ENCODE results near the gene KCNH1. TPM values are rescaled to one million over a fixed set of nuclear protein-coding genes. Genes with fewer than 3 reads are reported as not detected.

The KCNH1 gene
- total RNA-seq, 2 experiments from 2014 or later, result not detected

DNA sequence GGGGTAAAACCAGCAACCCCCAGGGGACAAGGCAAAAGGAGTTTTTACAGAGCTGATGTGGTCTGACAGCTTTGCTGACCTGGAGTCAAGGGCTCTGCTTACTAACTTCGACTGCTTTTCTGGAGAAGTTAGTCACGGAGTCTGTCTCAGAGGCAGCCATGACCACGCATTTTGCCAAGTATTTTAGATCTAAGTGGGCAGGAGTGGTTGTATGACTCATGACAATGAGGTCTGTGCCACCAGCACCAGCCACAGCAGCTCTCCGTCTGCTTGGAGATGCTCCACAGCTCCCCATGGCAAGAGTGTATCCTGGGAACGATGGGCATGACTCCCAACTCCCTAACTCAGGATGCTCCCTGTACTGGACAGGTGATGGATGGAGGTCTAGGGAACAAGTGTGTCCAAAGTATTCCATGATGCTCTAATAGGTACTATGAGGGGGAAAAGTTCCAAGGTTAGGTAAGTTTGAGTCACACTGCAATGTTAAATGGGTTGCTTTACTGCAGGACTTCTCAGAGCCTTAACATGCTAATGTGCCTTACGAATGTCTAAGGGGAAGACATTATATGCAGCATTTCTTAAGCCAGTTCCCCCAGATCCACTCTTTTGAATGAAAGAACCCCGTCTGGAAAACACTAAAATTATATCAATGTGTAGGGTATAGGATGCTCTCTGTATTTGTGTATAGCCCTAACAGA is 446.2 kb downstream of the KCNH1 start:
- Mint-ChIP-seq H3K27ac (no peak overlapping the region), H3K4me3 (no peak overlapping the region), H3K27me3 (no peaks in the 10 kb centered on the region), H3K36me3 (ENCODE audit: low read depth) (no peaks in the 10 kb centered on the region), H3K9me3 (ENCODE audit: low read depth) (no peaks in the 10 kb centered on the region), H3K4me1 (peaks cover 11% of the 10 kb centered on the region)
- ATAC-seq (peak; percentile 50), DNase-seq (peak; percentile 12)
- ChIA-PET POLR2A (no interaction called here), CTCF (no interaction called here)
- intact Hi-C loops (cut with DNase I, micrococcal nuclease), result no loop called here

DNA sequence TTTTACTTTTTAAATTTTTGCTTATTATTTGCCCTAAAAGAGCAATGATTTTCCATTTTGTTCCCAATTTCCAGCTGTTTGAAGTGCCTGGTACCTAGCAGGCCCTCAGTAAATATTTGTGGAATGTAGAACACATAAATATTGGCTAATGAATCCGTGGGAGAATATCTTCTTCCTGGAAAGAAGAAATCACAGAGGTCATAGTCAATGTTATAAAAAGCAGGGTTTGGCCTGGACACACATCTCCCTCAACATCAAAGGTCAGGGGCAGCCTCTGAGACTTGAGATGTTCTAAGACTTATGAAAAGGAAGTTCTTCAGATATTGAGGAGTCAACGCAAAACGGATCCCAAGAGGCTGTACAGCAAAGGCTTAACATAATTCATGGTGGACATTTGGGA is 447.1 kb downstream of the KCNH1 start:
- Mint-ChIP-seq H3K4me1 (peaks cover 6% of the 10 kb centered on the region), H3K27me3 (no peaks in the 10 kb centered on the region), H3K9me3 (ENCODE audit: low read depth) (no peaks in the 10 kb centered on the region), H3K4me3 (no peak overlapping the region), H3K36me3 (ENCODE audit: low read depth) (no peaks in the 10 kb centered on the region), H3K27ac (no peak overlapping the region)
- intact Hi-C loops (cut with DNase I, micrococcal nuclease), result no loop called here
- CTCF ChIA-PET, result no interaction called here
- POLR2A ChIA-PET, result no interaction called here
- no peak for ATAC-seq
- DNase-seq, result no peak

DNA sequence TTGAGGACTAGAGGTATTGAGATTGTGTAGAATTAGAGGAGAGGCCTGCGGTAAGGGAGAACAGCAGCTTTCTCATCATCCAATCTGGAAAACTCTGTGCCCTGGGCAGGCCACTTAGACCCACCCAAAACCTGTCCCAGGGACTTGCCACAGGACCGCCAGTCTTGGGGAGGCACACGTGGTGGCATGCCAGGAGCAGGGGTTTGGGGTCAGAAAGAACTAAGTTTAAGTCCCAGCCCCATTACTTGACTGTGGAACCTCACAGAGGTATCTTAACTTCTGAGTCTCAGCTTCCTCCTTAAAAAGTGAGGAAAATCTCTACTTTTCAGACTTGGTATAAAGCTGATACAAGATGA is 448.7 kb downstream of the KCNH1 start:
- POLR2A ChIA-PET, result no interaction called here
- ATAC-seq (no peak), DNase-seq (no peak)
- Mint-ChIP-seq H3K27ac (no peak overlapping the region), H3K4me1 (peaks cover 6% of the 10 kb centered on the region), H3K4me3 (no peak overlapping the region), H3K9me3 (ENCODE audit: low read depth) (no peaks in the 10 kb centered on the region), H3K36me3 (ENCODE audit: low read depth) (no peaks in the 10 kb centered on the region), H3K27me3 (no peaks in the 10 kb centered on the region)
- CTCF ChIA-PET, result interaction anchor here (0.6 kb wide), 1 partner anchor 463 kb away, joined by 3 read pairs; no protein-coding TSS in a partner anchor
- intact Hi-C loops (cut with DNase I, micrococcal nuclease), result no loop called here

DNA sequence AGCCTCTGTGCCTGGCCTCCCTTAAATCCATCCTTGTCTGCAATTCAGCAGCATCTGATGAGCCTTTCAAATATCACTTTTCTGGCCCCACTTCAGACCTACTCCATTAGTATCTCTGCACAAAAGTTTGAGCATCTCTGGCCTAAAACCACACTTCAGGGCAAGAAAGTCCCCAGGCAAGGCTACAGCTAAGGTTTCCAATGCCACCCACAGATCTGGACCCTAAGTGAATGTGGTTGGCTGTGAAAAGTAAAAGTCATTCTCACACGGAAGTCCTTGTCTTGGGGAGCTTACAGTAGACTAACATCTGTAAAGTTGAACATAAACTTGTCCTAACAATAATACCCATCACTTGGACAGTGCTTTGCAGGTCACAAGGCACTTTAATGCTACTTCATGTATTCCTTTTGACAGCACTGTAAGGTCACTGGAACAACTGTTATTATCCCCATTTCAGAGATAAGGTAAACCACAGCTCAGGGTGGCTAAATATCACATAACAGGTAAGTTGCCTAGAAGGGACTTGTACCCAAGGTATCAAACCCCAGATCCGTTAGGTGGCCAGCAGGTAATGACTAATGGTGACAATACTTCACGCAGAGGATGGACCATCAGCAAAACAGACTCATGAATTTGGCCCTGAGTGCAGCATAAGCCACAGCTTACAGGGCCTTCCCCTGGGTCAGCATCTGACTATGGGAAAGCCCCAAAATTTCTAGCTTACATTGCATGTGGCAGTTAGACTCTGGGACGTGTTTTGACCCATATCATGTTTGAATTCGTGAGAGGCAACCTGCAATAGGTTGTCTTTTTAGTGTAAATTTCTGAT is 449.3 kb downstream of the KCNH1 start:
- Mint-ChIP-seq H3K9me3 (ENCODE audit: low read depth) (no peaks in the 10 kb centered on the region), H3K4me3 (no peak overlapping the region), H3K36me3 (ENCODE audit: low read depth) (no peaks in the 10 kb centered on the region), H3K4me1 (peaks cover 6% of the 10 kb centered on the region), H3K27ac (no peak overlapping the region), H3K27me3 (no peaks in the 10 kb centered on the region)
- POLR2A ChIA-PET, result no interaction called here
- ATAC-seq (peak; percentile 61), DNase-seq (peak; percentile 17)
- CTCF ChIA-PET, result no interaction called here
- intact Hi-C loops (cut with DNase I, micrococcal nuclease), result no loop called here

DNA sequence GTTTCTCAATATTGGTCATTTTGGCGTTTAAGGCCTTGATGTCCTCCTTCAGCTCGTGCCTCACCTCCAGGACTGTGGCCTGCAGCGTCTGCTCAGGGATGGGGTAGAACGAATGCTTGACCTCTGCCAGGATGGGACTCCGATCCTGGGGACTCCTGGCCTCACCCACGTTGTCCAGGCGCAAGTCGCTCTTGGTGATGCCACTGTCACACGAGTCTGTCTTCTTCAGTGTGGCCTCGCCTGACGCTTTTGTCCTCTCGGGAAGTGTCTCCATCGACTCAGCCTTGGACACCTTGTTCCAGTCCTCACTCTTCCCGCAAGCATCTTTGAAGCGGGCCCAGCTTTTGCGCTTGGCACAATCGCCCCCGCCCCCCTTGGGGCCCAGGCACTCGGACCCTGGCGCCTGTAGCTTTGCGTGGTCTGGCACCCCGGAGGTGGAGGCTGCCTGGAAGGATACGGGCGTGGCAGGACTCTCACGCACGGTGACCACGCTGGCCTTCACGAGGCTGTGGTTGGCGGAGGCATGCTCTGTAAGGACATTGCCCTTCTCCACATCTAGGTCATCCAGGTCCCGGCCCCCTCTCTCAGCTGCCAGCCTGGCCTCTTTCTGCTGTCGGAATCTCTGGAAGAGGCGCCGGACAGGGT is 450.4 kb downstream of the KCNH1 start:
- Mint-ChIP-seq H3K27ac (no peak overlapping the region), H3K4me3 (no peak overlapping the region), H3K27me3 (no peaks in the 10 kb centered on the region), H3K36me3 (ENCODE audit: low read depth) (no peaks in the 10 kb centered on the region), H3K9me3 (ENCODE audit: low read depth) (no peaks in the 10 kb centered on the region), H3K4me1 (peaks cover 5% of the 10 kb centered on the region)
- no peak for ATAC-seq
- ChIA-PET CTCF (interaction anchor here (0.6 kb wide), 1 partner anchor 489 kb away, joined by 3 read pairs; no protein-coding TSS in a partner anchor), POLR2A (no interaction called here)
- intact Hi-C loops (cut with DNase I, micrococcal nuclease), result no loop called here
- DNase-seq, result no peak

GRCh38 chr1:210681158-210681557 is 452.8 kb downstream of the KCNH1 start:
- no peak overlapping the region for H3K4me3 Mint-ChIP-seq
- ATAC-seq (no peak), DNase-seq (no peak)
- H3K27ac Mint-ChIP-seq, result no peak overlapping the region
- POLR2A ChIA-PET, result no interaction called here
- no peaks in the 10 kb centered on the region for H3K4me1 Mint-ChIP-seq
- intact Hi-C loops (cut with DNase I, micrococcal nuclease), result no loop called here
- H3K36me3 Mint-ChIP-seq (ENCODE audit: low read depth), result no peaks in the 10 kb centered on the region
- CTCF ChIA-PET, result no interaction called here
- H3K9me3 Mint-ChIP-seq (ENCODE audit: low read depth), result no peaks in the 10 kb centered on the region
- H3K27me3 Mint-ChIP-seq, result no peaks in the 10 kb centered on the region

GRCh38 chr1:210678306-210678705 is 455.6 kb downstream of the KCNH1 start:
- DNase-seq, result no peak
- H3K27ac Mint-ChIP-seq, result no peak overlapping the region
- CTCF ChIA-PET, result interaction anchor here (1.0 kb wide), 1 partner anchor 98 kb away, joined by 3 read pairs; no protein-coding TSS in a partner anchor
- H3K36me3 Mint-ChIP-seq (ENCODE audit: low read depth), result no peaks in the 10 kb centered on the region
- POLR2A ChIA-PET, result no interaction called here
- H3K9me3 Mint-ChIP-seq (ENCODE audit: low read depth), result no peaks in the 10 kb centered on the region
- H3K4me1 Mint-ChIP-seq, result no peaks in the 10 kb centered on the region
- intact Hi-C loops (cut with DNase I, micrococcal nuclease), result no loop called here
- no peaks in the 10 kb centered on the region for H3K27me3 Mint-ChIP-seq
- ATAC-seq, result no peak
- no peak overlapping the region for H3K4me3 Mint-ChIP-seq

GRCh38 chr1:210677533-210677932 is 456.4 kb downstream of the KCNH1 start:
- H3K27me3 Mint-ChIP-seq, result no peaks in the 10 kb centered on the region
- H3K4me1 Mint-ChIP-seq, result no peaks in the 10 kb centered on the region
- CTCF ChIA-PET, result no interaction called here
- H3K27ac Mint-ChIP-seq, result no peak overlapping the region
- no peak overlapping the region for H3K4me3 Mint-ChIP-seq
- no peaks in the 10 kb centered on the region for H3K9me3 Mint-ChIP-seq (ENCODE audit: low read depth)
- ATAC-seq (no peak), DNase-seq (no peak)
- POLR2A ChIA-PET, result no interaction called here
- intact Hi-C loops (cut with DNase I, micrococcal nuclease), result no loop called here
- no peaks in the 10 kb centered on the region for H3K36me3 Mint-ChIP-seq (ENCODE audit: low read depth)

- DNase-seq, result no peak
- Mint-ChIP-seq H3K36me3 (ENCODE audit: low read depth) (no peaks in the 10 kb centered on the region), H3K4me3 (no peak overlapping the region), H3K9me3 (ENCODE audit: low read depth) (no peaks in the 10 kb centered on the region), H3K27me3 (no peaks in the 10 kb centered on the region), H3K27ac (no peak overlapping the region), H3K4me1 (no peaks in the 10 kb centered on the region)
- POLR2A ChIA-PET, result no interaction called here
- CTCF ChIA-PET, result interaction anchor here (0.5 kb wide), 1 partner anchor 562 kb away, joined by 3 read pairs; no protein-coding TSS in a partner anchor
- ATAC-seq, result no peak
- intact Hi-C loops (cut with DNase I, micrococcal nuclease), result no loop called here
Measured at GRCh38 chr1:210676539-210676938, 457.4 kb downstream of the KCNH1 start.

DNA sequence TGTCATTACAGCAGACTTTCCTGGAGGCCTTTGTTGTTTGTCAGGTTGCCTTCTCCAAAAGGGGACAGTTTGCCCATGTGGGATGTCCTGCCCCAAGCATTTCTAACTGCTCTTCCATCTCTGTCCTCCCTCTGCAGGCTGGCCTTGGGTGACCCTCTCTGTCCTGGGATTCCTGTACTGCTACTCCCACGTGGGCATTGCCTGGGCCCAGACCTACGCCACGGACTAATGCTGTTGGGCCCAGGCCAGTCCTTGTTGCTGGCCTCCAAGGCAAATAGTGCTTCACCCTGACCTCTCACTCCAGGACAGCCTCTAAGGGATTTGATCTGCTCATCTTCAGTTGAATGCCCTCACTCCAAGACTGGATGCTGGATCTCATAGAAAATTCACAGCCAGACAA is 459.8 kb downstream of the KCNH1 start:
- ChIA-PET POLR2A (no interaction called here), CTCF (no interaction called here)
- Mint-ChIP-seq H3K4me3 (no peak overlapping the region), H3K27ac (no peak overlapping the region), H3K36me3 (ENCODE audit: low read depth) (no peaks in the 10 kb centered on the region), H3K9me3 (ENCODE audit: low read depth) (no peaks in the 10 kb centered on the region), H3K4me1 (no peaks in the 10 kb centered on the region), H3K27me3 (no peaks in the 10 kb centered on the region)
- no peak for DNase-seq
- intact Hi-C loops (cut with DNase I, micrococcal nuclease), result no loop called here
- no peak for ATAC-seq

DNA sequence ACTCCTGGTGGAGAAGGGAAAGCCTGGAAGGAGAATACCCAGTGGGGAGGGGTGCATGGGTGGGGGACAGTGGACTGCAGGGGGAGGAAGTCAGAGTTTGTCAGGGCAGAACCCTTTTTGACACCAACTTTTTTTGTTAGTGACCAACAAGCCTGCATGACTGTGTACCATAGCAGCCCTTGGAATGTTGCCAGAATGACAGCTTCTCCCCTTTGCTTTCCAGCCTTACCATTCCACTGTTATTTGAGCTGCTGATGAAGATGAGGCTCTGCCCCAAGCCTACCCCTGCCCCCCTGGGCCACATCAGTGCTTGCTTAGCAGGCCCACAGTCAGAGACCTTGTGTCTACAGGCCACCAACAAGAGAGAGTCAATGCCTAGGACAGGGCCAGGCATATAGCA is 464.0 kb downstream of the KCNH1 start:
- H3K27ac Mint-ChIP-seq, result no peak overlapping the region
- POLR2A ChIA-PET, result no interaction called here
- intact Hi-C loops (cut with DNase I, micrococcal nuclease), result no loop called here
- no peaks in the 10 kb centered on the region for H3K9me3 Mint-ChIP-seq (ENCODE audit: low read depth)
- CTCF ChIA-PET, result no interaction called here
- DNase-seq, result no peak
- H3K27me3 Mint-ChIP-seq, result no peaks in the 10 kb centered on the region
- H3K4me3 Mint-ChIP-seq, result no peak overlapping the region
- H3K36me3 Mint-ChIP-seq (ENCODE audit: low read depth), result no peaks in the 10 kb centered on the region
- ATAC-seq, result no peak
- H3K4me1 Mint-ChIP-seq, result no peaks in the 10 kb centered on the region
